Activated CD4-positive, alpha-beta T cell treated with anti-CD3 and anti-CD28 coated beads, Interleukin-2, amount 50 U/mL, for 4 hours (primary cell): Measurements from ENCODE around the gene KIFC1.
"Not testable (repeated sequence)": the region's sequence is repeated elsewhere in the genome, so short reads cannot be mapped to it uniquely, and the experiment has no call there.

Experiments used
- DNase-seq, 2 experiments: peaks; one replicate each; pipeline ENCODE4 v3.0.0-alpha.2; 2020

KIFC1 gene

GRCh38 chr6:33391278-33391921 is at the start of gene KIFC1:
KIFC1 (plus strand) TSS chr6:33391823; CDS start chr6:33391986, 163 bp downstream.
- peak; percentile 98 for DNase-seq

GRCh38 chr6:33343606-33343952 is 48.0 kb upstream of the KIFC1 start:
- not testable (repeated sequence) for DNase-seq

GRCh38 chr6:33343953-33344611 is 47.5 kb upstream of the KIFC1 start:
- DNase-seq = peak; percentile 40 to 41

- peak; percentile 54 to 58 for DNase-seq
Measured at GRCh38 chr6:33344701-33345697, 46.6 kb upstream of the KIFC1 start.

GRCh38 chr6:33346972-33347371 is 44.7 kb upstream of the KIFC1 start:
- DNase-seq = not testable (repeated sequence)

- DNase-seq = no peak
Measured at GRCh38 chr6:33347816-33348215, 43.8 kb upstream of the KIFC1 start.

GRCh38 chr6:33355860-33356259 is 35.8 kb upstream of the KIFC1 start:
- not testable (repeated sequence) for DNase-seq

GRCh38 chr6:33356295-33356694 is 35.3 kb upstream of the KIFC1 start:
- DNase-seq = no peak

- DNase-seq = not testable (repeated sequence)
Measured at GRCh38 chr6:33357160-33357871, 34.3 kb upstream of the KIFC1 start.

- no peak for DNase-seq
Measured at GRCh38 chr6:33359331-33359730, 32.3 kb upstream of the KIFC1 start.

- not testable (repeated sequence) for DNase-seq
Measured at GRCh38 chr6:33363486-33363885, 28.1 kb upstream of the KIFC1 start.

GRCh38 chr6:33364475-33365205 is 27.0 kb upstream of the KIFC1 start:
- not testable (repeated sequence) for DNase-seq

- not testable (repeated sequence) for DNase-seq
Measured at GRCh38 chr6:33365206-33365971, 26.2 kb upstream of the KIFC1 start.

- no peak for DNase-seq
Measured at GRCh38 chr6:33367009-33367714, 24.5 kb upstream of the KIFC1 start.

GRCh38 chr6:33367715-33368025 is 24.0 kb upstream of the KIFC1 start:
- not testable (repeated sequence) for DNase-seq

GRCh38 chr6:33371901-33372300 is 19.7 kb upstream of the KIFC1 start:
- not testable (repeated sequence) for DNase-seq

GRCh38 chr6:33372526-33373123 is 19.0 kb upstream of the KIFC1 start:
- DNase-seq = no peak

GRCh38 chr6:33373960-33374910 is 17.4 kb upstream of the KIFC1 start:
- DNase-seq = no peak

GRCh38 chr6:33375143-33375671 is 16.4 kb upstream of the KIFC1 start:
- DNase-seq = no peak
